ENCODE results near the gene ZFYVE16. TPM values are rescaled to one million over a fixed set of nuclear protein-coding genes. Genes with fewer than 3 reads are reported as not detected.

ZFYVE16 gene
- total and polyA plus RNA-seq, 2 of the 4 experiments (the other 2 are of a cell fraction), result 5.3 to 11.1 TPM

- Histone ChIP-seq H3K4me2 (ENCODE audit: low read depth, low read length) (no peak overlapping the region), H2AK5ac (ENCODE audit: low read depth, low read length) (no peak overlapping the region), H3K4me3 (ENCODE audit: insufficient read depth, low read depth, low read length) (no peak overlapping the region), H4K20me1 (ENCODE audit: insufficient read depth, low read length) (no peaks in the 10 kb centered on the region), H4K8ac (ENCODE audit: low read depth in 2 of 2, low read length in 2 of 2) (no peak overlapping the region), H3K56ac (ENCODE audit: extremely low read depth, insufficient read depth, low read length) (no peak overlapping the region), H2AFZ (replicated peaks; ENCODE audit: low read length, poor library complexity) (no peak overlapping the region), H4K5ac (ENCODE audit: low read depth, low read length) (no peak overlapping the region), H3K14ac (replicated peaks; ENCODE audit: low read depth, low read length) (no peak overlapping the region), H2BK20ac (ENCODE audit: low read depth, low read length) (no peak overlapping the region), H3K27me3 (ENCODE audit: control insufficient read depth, insufficient read depth, low read length) (peaks cover 5% of the 10 kb centered on the region), H3K9me3 (ENCODE audit: control insufficient read depth, insufficient read depth, low read length) (no peaks in the 10 kb centered on the region), H2AK9ac (replicated peaks; ENCODE audit: low read depth, low read length, poor library complexity) (no peak overlapping the region), H3K9me1 (ENCODE audit: insufficient read depth, low read length) (no peaks in the 10 kb centered on the region), H3K79me1 (ENCODE audit: low read depth in 1 of 2, low read length in 2 of 2) (no peaks in the 10 kb centered on the region), H3K36me3 (ENCODE audit: control insufficient read depth, insufficient read depth, low read length) (no peaks in the 10 kb centered on the region), H3K4ac (ENCODE audit: low read depth, low read length) (no peak overlapping the region), H3K23ac (ENCODE audit: low read depth, low read length) (no peak overlapping the region), H3K27ac (ENCODE audit: insufficient read depth, low read length) (no peak overlapping the region), H3K4me1 (ENCODE audit: control insufficient read depth, insufficient read depth, low read length) (no peaks in the 10 kb centered on the region), H2BK15ac (ENCODE audit: low read depth, low read length) (no peak overlapping the region), H3K18ac (ENCODE audit: low read depth, low read length) (no peak overlapping the region), H3K9ac (ENCODE audit: low read depth, low read length) (no peak overlapping the region), H2BK120ac (ENCODE audit: low read depth, low read length) (no peak overlapping the region), H2BK5ac (ENCODE audit: low read depth, low read length, poor library complexity, severe bottlenecking) (no peak overlapping the region), H4K91ac (ENCODE audit: insufficient read depth, low read depth, low read length) (no peak overlapping the region)
- no peak for TF ChIP-seq RCOR1 (IDR thresholded peaks at IDR 0.05; ENCODE audit: insufficient replicate concordance, low read length)
- no peak for TF ChIP-seq MXI1 (IDR thresholded peaks at IDR 0.05; ENCODE audit: borderline replicate concordance, low read depth, low read length)
- no peak for TF ChIP-seq NFE2L2 (IDR thresholded peaks at IDR 0.05; ENCODE audit: low read depth, low read length)
- no peak for TF ChIP-seq USF2 (IDR thresholded peaks at IDR 0.05; ENCODE audit: low read depth, low read length)
- no peak for TF ChIP-seq MAFK (IDR thresholded peaks at IDR 0.05; ENCODE audit: low read depth, low read length)
- TF ChIP-seq FOS (IDR thresholded peaks at IDR 0.05; ENCODE audit: low read depth, low read length), result no peak
- no peak for TF ChIP-seq CTCF (conservative IDR thresholded peaks at IDR 0.05; ENCODE audit: low read depth, low read length)
- no TSS peak for BruUV-seq (replicated peaks)
- CTCF ChIA-PET, result no interaction called here
- dilution Hi-C loops (cut with HindIII; ENCODE audit: low sequenced_read_pairs, unreplicated experiment) (no loop called here), in situ Hi-C loops (cut with MboI; ENCODE audit: low sequenced_read_pairs) (no loop called here), intact Hi-C loops (cut with micrococcal nuclease) (no loop called here)
- DNase-seq (no peak), ATAC-seq (ENCODE audit: low read depth) (no peak)
- POLR2A ChIA-PET (ENCODE audit: unreplicated experiment), result no interaction called here
- no CpG with 5 or more reads among the region's 1 CpG for WGBS, 2 experiments (ENCODE audit: extremely low coverage in 2 of 2, insufficient read length in 1 of 2)
Observed at GRCh38 chr5:80372780-80373179, 35.1 kb upstream of the ZFYVE16 start.
